HG03280 (cell line): ENCODE data around the gene KIFAP3.

Experiments
- ATAC-seq: cut with Tn5 transposase; IDR thresholded peaks from one replicate; pipeline ENCODE4 v1.9.1; 2021; ENCODE audit warnings: mild to moderate bottlenecking, moderate library complexity; ENCODE audit not compliant: unreplicated experiment

The KIFAP3 gene

DNA sequence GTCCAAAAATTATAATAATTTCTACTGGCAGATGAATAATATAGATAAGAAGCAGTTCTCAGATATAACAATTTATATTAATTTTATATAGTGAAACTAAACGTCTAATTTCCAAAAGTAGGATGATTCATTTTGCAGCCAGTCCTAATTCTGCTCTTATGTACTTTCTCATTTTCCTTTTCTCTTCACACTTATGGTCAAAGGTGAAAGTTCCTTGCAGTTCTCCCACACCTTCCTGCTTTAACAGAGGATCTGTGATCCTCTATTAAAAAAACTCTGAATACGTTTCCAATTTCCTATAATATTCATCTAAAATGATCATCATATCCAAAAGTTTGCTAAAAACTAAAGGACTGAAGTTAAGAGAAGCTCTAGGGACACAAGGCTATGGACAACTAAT lies 78.5 kb downstream of the KIFAP3 start:
- no peak for ATAC-seq

GRCh38 chr1:169989246-169989645 lies 85.2 kb downstream of the KIFAP3 start:
- ATAC-seq, result no peak

GRCh38 chr1:169985757-169986156 lies 88.7 kb downstream of the KIFAP3 start:
- ATAC-seq, result no peak

- ATAC-seq, result no peak
These were observed 100.4 kb downstream of the KIFAP3 start for GRCh38 chr1:169974067-169974466.

GRCh38 chr1:169970114-169970513 lies 104.4 kb downstream of the KIFAP3 start:
- ATAC-seq, result no peak

DNA sequence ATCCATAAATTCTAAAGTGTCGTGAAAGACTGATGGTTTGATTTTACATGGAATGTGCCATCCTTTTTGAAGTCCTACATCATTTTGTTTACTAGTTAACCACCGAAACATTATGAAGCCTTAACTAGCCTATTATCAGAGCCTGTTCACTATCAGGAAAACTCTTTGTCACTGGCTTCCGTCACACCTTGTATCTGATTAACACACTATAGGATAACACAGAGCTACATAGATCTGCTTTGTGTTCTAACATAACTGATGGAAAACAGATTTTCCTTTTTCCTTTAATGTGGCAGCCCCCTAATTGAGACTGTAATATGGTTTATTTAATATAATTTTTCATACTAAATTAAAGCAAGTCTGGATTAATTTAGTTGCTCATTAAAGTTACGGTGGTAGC lies 106.3 kb downstream of the KIFAP3 start:
- no peak for ATAC-seq

DNA sequence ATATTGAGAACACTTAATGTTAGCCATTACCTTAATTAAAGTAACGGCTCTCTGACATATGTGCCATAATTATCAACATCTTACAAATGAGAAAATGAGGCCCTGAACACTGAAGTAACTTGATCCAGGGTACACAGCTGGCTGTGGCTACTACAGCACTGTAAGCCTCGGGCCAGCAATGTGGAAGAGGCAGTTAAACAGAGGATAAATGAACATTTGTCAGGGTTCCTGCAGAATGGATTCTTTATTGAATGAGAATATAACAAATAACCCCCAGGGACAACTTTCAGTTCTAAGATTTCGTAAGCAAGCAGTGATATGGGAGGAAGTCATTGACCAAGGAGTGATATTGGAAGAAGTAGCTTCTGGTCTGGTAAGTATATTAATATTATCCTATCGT lies 110.3 kb downstream of the KIFAP3 start:
- ATAC-seq, result no peak

- no peak for ATAC-seq
These were observed 114.8 kb downstream of the KIFAP3 start for GRCh38 chr1:169959686-169960085.

DNA sequence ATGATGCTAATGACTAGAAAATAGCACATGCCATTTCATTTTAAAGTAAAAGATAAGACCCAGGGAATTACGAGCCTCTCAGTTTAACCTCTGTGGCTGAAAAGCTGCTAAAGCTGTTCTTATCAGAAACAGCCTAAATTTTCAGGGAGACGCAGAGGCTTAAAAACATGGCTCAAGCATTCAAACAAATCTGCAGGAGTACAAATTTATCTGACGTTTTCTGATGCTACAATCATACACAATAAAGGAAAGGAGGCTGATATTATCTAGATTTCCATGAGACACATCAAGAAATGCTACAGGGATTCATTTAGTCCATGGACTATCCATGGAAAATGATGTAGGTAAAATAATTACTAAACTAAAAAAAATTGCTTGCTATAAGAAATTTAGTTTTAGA lies 115.5 kb downstream of the KIFAP3 start:
- ATAC-seq, result no peak

DNA sequence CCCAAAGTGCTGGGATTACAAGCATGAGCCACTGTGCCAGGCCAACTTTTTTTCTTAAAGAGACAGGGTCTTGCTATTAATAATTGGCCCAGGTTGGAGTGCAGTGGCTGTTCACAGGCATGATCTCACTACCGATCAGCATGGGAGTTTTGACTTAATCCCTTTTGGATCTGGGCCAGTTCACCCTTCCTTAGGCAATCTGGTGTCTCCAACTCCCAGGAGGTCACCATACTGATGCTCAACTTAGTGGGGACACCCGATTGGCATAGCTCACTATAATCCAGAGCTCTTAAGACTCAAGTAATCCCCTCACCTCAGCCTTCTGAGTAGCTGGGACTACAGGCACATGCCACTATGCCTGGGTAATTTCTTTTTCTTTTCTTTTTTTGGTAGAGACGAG lies 116.6 kb downstream of the KIFAP3 start:
- no peak for ATAC-seq

DNA sequence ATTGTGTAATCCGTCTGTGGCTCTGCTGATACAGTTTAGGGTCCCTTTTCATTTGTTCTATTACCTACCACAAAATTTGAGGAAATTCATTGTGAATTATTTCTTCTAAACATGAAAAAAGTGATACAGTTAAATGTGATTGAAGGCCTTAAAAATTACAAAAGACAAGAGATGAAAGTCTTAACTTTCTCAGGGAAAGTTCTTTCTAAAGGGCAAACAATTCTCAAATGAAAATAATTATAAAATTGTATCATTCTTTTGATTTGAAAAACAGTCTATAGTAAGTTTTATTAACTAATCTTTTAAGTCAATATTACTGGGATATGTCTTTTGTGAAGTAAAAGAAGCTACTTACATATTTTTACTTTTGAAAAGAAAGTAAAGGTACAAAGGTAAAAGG lies 123.4 kb downstream of the KIFAP3 start:
- ATAC-seq, result no peak

DNA sequence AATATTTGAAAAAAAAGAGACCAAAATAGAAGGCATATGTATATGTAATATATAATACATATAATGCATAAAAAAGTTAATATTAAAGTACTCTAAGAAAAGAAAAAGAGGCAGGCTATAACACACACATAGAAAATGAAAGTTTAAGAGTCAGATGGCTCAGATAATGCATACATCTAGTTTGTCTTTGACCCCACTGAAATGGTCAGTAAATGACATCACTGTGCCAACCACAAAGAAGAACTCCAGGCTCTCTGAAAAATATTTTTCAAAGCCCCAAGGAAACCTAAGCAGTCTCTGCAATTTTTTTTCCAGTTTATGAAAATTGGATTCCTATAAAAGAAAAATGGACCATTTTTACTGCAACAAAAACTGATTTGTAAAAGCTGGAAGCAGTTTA lies 125.4 kb downstream of the KIFAP3 start:
- ATAC-seq, result no peak

DNA sequence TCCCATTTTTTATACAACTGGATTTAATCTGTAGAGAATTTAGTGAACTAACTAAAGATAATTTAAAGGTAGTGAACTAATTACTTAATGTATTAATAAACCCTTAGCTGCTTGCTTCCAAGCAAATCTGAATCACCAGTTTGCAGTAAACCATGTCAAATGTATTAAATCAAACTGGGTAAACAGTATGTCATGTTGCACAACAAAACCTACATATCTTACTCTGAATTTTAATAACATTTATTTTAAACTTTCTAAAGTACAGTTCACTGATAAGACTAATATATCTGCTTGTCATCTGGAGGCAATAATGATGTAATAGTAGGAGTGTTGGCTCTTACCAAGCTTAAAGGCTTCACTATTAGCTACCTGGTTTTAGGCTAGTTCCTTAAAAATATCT lies 128.3 kb downstream of the KIFAP3 start:
- no peak for ATAC-seq

DNA sequence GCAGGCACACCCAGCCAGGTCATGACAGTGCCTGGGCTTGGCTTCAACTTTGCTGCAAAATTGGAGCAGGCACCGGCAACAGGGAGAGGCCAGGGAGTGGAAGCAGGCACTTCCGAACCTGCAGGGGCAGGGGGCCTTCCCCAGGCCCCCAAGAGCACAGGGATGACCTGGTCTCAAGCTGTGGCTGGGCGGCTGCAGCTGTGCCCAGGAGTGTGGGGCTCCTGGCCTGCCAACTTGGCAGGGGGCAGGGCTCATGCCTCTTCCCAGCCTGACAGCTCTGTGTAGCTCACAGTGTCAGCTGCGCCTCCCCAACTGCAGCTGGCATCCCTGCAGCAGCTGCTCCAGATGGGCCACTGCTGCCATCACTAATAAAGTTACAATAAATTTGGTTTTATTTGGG lies 129.3 kb downstream of the KIFAP3 start:
- no peak for ATAC-seq

DNA sequence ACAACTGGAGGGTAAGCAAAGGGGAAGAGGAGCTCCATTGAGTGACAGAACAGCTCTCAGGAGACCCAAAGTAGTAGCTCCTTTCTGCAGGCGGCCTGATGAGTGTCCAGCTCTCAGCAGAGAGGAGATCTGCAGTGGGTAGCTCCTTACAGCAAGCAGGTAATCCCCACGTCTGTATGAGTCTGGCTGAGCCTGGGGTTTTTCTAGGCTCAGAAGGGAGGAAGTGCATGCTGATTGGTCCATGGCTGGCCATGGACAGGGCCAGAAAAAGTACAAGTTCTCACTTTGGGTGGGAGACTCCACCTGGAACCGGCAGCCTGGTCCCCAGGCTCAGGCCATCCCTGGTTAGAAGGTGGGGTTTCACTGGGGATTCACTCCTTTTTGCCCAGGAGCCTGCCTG lies 129.9 kb downstream of the KIFAP3 start:
- no peak for ATAC-seq

DNA sequence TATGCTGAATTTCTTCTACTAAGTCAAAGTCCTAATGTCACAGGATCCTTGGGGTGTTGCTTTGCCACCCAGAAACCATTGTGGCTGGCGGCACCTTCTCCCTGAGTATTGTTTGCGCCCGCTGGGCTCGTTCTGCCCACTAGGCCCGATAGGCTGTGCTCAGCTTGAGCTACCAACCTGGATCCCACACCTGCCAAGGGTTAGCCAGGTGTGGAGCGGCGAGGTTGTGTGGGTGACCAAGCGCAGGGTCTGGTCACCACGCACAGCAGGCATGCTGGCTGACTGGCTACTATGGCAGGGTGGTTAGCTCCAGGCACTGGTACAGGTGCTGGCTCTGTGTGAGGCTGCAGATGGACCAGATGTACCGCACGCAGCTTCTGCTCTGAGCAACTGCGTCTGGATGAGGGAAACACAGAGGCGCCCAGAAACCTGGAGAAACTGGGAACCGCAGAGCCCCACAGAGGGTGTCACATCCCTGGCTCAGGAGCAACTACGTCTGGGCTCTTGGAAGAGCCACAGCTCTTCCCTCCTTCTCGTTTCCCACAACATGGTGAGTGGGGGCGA lies 130.4 kb downstream of the KIFAP3 start:
- no peak for ATAC-seq

GRCh38 chr1:169941982-169942830 lies 132.3 kb downstream of the KIFAP3 start:
- ATAC-seq, result no peak

DNA sequence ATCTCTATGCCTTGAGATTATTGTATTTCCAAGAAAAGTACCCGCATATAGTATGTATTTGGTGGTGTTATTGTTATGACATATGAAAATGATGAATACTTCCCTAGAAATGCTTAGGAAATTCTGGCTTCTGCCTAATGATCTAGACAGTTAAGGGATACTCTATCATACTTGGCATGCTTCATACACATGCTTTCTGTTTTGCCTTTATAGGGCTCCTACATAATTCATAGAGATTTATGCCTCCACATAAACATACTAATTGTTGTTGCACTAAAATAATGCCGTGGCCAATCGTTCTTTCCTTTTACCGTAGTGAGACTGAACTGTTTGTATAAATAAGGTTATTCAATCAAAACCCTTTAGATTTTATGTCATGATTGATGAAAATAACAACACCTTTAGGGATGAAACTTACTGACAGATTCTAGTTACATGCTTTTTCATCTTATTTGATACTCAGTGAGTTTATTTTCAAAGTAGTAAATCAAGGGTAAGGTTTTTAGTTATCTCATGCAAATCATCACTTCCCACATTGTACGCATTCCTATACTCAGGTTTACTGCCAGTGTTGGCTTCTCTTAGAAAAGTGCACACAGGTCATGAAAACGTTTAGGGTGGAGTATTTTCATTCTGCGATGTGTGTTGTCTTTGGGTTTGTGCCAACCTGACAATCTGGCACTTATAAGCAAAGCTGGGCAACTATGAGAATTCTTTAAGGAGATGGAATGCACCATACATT lies 140.3 kb downstream of the KIFAP3 start:
- no peak for ATAC-seq

- ATAC-seq, result no peak
These were observed 142.7 kb downstream of the KIFAP3 start for GRCh38 chr1:169931795-169932231.

DNA sequence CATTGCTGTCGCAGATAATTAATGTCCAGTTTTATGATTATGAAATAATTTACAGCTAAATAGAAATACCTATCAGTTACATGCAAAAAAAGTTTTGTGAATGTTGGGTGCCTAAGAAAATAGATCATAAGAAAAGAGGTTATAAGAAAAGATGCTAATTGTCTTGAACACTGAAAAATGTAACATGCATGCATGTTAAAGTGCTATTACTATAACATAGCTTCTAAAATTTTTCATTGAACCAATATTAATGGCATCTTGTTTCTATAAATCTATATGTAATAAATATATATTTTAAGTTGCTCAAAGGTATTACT lies 145.3 kb downstream of the KIFAP3 start:
- ATAC-seq, result no peak

GRCh38 chr1:169928438-169929209 lies 145.9 kb downstream of the KIFAP3 start:
- ATAC-seq, result peak; percentile 74
